A549 (cell line): ENCODE results near the gene ABHD1.
"Not testable (repeated sequence)": the region's sequence is repeated elsewhere in the genome, so short reads cannot be mapped to it uniquely, and the experiment has no call there.

ENCODE experiments used
- CBX2 ChIP-seq: fragments of 200-600 bp; sonication (generic); IDR thresholded peaks from 2 replicates; pipeline ENCODE4 v1.6.1; 2016; ENCODE audit warnings: low read depth, mild to moderate bottlenecking, borderline replicate concordance
- CBX8 ChIP-seq: fragments of 200-600 bp; sonication (generic); IDR thresholded peaks from 2 replicates; pipeline ENCODE4 v1.6.1; 2016
- EP300 ChIP-seq, 2 experiments: fragments of >200 bp; sonication (Bioruptor Twin); formaldehyde crosslinking; IDR thresholded peaks; 2 replicates in 1 of 2; 3 replicates in 1 of 2; pipeline ENCODE4 v1.6.1; 2016 to 2017
- HDAC2 ChIP-seq: fragments of 200-600 bp; sonication (generic); IDR thresholded peaks from 2 replicates; pipeline ENCODE4 v1.6.1; 2016
- MAFK ChIP-seq: fragments of 450-650 bp; IDR thresholded peaks from 2 replicates; pipeline ENCODE4 v1.6.1; 2014; ENCODE audit not compliant: partially characterized antibody
- POLR2A ChIP-seq: IDR thresholded peaks from 2 replicates; pipeline ENCODE4 v1.6.1; 2012; ENCODE audit warnings: mild to moderate bottlenecking, low read length
- RFX5 ChIP-seq: fragments of 450-650 bp; IDR thresholded peaks from 2 replicates; pipeline ENCODE4 v1.7.1; 2014; ENCODE audit warnings: antibody characterized with exemption, mild to moderate bottlenecking, moderate library complexity
- TF ChIP-seq, protein P1 (sequence below): fragments of >200 bp; sonication (Bioruptor Twin); formaldehyde crosslinking; IDR thresholded peaks from 3 replicates; pipeline ENCODE4 v1.5.1; 2016
- TF ChIP-seq, protein P2 (sequence below): fragments of 450-650 bp; IDR thresholded peaks from 2 replicates; pipeline ENCODE4 v1.6.1; 2014; ENCODE audit warnings: antibody characterized with exemption
- TF ChIP-seq, protein P3 (sequence below): IDR thresholded peaks from 2 replicates; pipeline ENCODE4 v1.6.1; 2012; ENCODE audit warnings: low read depth, borderline replicate concordance

- TF ChIP-seq, protein P1, sequence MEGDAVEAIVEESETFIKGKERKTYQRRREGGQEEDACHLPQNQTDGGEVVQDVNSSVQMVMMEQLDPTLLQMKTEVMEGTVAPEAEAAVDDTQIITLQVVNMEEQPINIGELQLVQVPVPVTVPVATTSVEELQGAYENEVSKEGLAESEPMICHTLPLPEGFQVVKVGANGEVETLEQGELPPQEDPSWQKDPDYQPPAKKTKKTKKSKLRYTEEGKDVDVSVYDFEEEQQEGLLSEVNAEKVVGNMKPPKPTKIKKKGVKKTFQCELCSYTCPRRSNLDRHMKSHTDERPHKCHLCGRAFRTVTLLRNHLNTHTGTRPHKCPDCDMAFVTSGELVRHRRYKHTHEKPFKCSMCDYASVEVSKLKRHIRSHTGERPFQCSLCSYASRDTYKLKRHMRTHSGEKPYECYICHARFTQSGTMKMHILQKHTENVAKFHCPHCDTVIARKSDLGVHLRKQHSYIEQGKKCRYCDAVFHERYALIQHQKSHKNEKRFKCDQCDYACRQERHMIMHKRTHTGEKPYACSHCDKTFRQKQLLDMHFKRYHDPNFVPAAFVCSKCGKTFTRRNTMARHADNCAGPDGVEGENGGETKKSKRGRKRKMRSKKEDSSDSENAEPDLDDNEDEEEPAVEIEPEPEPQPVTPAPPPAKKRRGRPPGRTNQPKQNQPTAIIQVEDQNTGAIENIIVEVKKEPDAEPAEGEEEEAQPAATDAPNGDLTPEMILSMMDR = not testable (repeated sequence)
- TF ChIP-seq, protein P2, sequence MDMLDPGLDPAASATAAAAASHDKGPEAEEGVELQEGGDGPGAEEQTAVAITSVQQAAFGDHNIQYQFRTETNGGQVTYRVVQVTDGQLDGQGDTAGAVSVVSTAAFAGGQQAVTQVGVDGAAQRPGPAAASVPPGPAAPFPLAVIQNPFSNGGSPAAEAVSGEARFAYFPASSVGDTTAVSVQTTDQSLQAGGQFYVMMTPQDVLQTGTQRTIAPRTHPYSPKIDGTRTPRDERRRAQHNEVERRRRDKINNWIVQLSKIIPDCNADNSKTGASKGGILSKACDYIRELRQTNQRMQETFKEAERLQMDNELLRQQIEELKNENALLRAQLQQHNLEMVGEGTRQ = not testable (repeated sequence)
- TF ChIP-seq POLR2A; CBX8; RFX5; EP300 (IDR thresholded peaks at IDR 0.05); HDAC2; MAFK; CBX2: not testable (repeated sequence)
- TF ChIP-seq, protein P3, sequence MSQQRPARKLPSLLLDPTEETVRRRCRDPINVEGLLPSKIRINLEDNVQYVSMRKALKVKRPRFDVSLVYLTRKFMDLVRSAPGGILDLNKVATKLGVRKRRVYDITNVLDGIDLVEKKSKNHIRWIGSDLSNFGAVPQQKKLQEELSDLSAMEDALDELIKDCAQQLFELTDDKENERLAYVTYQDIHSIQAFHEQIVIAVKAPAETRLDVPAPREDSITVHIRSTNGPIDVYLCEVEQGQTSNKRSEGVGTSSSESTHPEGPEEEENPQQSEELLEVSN = not testable (repeated sequence)
Measured at GRCh38 chr2:27110603-27111352, 12.8 kb upstream of the ABHD1 start.
